NOMO-1 treated with dmso at 0.1 percent for 144 hours (cell line): ENCODE results near the gene IL1RAPL2.
"Not testable (repeated sequence)": the region's sequence is repeated elsewhere in the genome, so short reads cannot be mapped to it uniquely, and the experiment has no call there.

ENCODE experiments used
- DNase-seq: peaks from one replicate; lab custom pipeline; 2025; ENCODE audit not compliant: unreplicated experiment; lab: John Stamatoyannopoulos, UW

Gene IL1RAPL2

GRCh38 chrX:104842646-104843045 is 276.6 kb downstream of the IL1RAPL2 start:
- no peak for DNase-seq

GRCh38 chrX:104852241-104852640 is 286.2 kb downstream of the IL1RAPL2 start:
- DNase-seq, result no peak

DNA sequence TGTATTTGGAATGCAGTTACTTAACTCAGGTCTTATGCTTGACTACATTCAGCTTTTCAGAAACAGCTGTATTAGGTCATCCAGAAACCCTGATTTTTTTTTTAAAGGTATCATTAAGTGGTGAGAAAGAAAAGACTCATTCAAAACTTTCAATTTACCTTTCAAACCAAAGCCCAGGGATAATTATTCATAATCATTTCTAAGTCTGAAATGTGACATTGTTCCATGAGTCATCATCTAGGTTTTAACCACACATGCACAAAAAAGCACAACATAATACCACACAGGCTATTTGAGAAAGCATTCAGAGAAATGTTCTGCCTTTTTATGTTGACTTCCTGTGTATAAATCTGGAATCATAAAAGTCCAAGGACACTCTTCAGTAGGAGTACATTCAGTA is 288.2 kb downstream of the IL1RAPL2 start:
- DNase-seq, result no peak

GRCh38 chrX:104854790-104855340 is 288.9 kb downstream of the IL1RAPL2 start:
- DNase-seq, result no peak

DNA sequence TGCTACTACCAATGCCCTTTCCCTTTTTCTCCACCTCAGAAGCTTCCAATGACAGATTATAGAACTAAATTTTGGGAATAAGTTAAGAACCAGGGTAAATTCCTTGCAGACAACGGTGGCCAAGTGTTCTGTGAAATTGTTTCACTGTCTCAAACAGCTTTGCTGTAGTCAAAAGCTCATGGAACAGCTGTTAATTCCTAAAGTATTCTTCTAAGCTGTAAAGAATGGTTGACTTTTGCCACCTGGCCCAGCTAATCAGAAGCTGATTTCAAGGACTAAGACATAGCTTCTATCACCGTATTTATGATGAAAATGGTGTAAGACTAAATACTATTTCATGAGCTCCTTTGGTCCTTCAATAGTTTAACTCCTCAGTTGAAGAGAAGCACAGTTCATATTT is 297.5 kb downstream of the IL1RAPL2 start:
- no peak for DNase-seq

- no peak for DNase-seq
These were observed 298.3 kb downstream of the IL1RAPL2 start for GRCh38 chrX:104864296-104864695.

DNA sequence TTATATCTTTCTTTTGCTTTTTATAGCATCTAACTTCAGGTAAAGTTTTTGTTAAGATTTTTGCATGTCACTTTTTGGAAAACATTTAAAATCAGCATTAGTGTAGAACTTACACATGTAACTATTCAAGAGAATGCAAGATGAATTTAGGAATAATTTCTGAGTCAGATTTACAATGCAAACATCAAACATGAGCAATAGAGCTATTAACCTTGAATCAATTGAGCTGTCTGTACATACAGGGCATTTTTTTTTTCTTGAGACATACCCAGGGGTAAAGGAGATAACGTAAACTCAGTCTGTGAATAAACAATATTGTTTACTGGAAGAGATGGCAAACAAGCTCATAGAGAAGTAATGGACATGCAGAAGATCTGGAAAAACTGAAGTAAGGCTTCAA is 311.5 kb downstream of the IL1RAPL2 start:
- no peak for DNase-seq

GRCh38 chrX:104902070-104902469 is 336.1 kb downstream of the IL1RAPL2 start:
- DNase-seq, result no peak

GRCh38 chrX:104909694-104910093 is 343.7 kb downstream of the IL1RAPL2 start:
- DNase-seq, result not testable (repeated sequence)

GRCh38 chrX:104913348-104913747 is 347.3 kb downstream of the IL1RAPL2 start:
- no peak for DNase-seq

DNA sequence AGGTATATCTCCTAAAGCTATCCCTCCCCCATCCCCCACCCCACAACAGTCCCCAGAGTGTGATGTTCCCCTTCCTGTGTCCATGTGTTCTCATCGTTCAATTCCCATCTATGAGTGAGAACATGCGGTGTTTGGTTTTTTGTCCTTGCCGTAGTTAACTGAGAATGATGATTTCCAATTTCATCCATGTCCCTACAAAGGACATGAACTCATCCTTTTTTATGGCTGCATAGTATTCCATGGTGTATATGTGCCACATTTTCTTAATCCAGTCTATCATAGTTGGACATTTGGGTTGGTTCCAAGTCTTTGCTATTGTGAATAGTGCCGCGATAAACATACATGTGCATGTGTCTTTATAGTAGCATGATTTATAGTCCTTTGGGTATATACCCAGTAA is 348.7 kb downstream of the IL1RAPL2 start:
- DNase-seq, result not testable (repeated sequence)

GRCh38 chrX:104918122-104918521 is 352.1 kb downstream of the IL1RAPL2 start:
- no peak for DNase-seq

DNA sequence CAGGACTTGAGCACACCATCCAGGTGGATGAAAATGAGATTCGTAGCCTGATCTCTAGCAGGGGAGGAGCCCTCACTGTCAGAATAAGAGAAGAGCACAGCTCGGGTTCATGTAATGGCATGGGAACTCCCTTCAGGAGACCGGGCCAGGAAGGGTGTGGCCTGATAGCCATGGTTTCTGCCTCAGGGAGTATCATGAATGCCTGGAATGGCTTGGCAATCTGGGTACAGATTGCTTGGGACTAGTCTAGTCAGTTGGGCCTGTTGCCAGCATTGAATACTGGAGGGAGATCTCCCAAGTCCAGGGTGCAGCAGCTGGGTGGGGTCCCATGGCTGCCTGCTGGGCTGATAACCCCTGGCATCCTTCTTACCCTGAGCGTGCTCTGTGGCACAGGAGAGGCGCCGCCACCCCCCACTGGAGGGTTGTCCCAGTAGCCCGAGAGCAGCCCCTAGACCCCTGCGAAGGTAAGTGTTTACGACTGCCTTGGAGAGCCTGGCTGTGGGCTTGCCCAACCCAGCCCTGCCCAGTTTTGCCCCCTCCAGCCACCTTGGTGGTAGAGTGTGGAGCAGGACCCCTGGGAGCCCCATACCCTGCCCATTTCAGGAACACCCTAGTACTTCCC is 355.7 kb downstream of the IL1RAPL2 start:
- no peak for DNase-seq

GRCh38 chrX:104922206-104922621 is 356.2 kb downstream of the IL1RAPL2 start:
- peak; percentile 60 for DNase-seq

DNA sequence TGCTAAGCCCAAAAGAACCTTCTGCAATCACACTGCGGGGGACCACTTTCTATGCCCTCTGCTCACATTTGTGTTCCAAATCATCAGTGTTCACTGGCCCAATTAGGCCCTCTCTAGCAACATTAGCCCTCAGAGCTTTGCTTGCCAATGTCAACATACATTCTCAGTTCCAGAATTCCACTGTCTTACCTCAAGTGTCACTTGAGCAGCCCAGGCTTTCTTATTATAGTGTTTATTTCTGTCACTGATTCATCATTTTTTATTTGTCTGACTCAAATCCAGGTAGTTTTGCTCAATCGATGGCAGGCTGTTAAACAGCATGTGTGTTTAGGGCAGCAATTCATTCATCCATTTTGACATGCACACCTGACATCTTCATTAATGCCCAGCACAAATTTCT is 363.3 kb downstream of the IL1RAPL2 start:
- DNase-seq, result no peak

GRCh38 chrX:104935581-104935980 is 369.6 kb downstream of the IL1RAPL2 start:
- DNase-seq, result no peak

GRCh38 chrX:104953251-104953650 is 387.3 kb downstream of the IL1RAPL2 start:
- DNase-seq, result no peak

DNA sequence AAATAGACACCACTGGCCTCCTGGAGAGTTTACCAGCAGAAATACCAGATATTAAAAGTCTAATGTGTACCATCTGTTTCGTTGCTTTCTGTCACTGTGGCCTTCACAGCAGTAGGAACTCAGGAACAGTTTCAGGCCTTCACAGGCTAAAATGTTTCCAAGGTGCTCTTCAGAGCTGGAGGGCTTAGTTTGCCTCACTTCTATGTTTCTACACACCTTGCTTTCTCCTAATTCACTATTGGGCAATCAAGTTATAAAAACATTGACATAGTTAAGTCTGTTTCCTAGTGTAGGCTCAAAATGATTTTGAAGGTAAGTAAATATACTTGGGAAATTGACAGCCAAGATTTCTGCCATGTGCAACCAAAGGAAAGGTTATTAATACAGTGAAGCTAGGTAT is 395.9 kb downstream of the IL1RAPL2 start:
- no peak for DNase-seq

DNA sequence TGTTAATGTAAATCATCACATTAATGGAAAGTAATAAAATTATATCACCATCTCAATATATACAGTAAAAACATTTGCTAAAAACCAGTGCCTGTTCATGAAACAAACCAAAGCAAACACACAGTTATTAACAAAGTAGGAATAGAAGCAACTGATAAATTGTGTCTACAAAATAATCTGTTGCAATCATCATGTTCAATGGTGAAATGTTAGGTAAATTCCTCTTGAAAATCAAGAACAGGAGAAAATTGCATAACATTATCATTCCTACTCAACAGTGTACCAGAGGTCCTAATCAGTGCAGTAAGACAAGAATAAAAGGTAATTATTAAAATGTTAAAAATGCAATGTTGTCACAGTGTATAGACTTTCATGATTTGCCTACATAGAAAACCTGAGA is 402.2 kb downstream of the IL1RAPL2 start:
- DNase-seq, result no peak

DNA sequence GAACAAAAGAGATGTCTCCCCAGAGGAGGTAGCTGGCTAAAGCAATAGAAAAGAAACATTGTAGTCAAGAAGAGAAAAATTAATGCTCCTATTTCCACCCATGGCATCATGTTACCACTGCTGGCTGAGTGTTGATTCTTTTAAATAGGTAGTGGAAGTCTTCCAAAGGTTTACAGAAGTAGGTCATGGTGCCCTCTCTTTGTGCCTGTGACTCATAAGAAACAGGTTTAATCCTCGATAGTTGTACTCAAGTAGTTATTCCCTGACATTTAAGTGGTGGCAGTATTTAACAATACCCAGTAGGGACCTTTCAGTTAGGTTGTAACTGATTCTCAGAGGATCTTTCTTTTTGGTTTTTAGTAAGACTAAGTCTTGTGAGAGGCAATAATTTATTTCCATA is 406.7 kb downstream of the IL1RAPL2 start:
- DNase-seq, result no peak

- no peak for DNase-seq
These were observed 421.1 kb downstream of the IL1RAPL2 start for GRCh38 chrX:104987063-104987462.

DNA sequence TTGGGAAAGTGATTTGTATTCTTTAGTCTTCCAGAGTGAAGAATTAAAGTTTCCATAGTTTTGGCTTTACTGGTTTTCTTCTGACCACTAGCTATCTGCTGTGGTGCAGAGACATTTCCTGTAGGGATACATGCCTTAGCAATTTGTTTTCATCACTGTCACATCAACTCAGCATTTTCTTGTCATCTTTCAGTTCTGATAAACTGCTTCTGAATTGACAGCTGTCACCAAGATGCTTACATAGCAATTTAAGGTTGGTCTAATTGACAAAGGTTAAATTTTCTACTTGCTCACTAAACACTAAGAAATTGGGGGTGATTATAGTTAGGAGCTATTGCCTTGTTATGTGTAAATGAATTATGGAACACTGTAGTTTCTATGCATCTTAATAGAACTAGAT is 422.0 kb downstream of the IL1RAPL2 start:
- DNase-seq, result no peak

- no peak for DNase-seq
These were observed 429.5 kb downstream of the IL1RAPL2 start for GRCh38 chrX:104995546-104995945.
